Measurements from ENCODE around the gene UBAP1L.
"Not testable (repeated sequence)": the region's sequence is repeated elsewhere in the genome, so short reads cannot be mapped to it uniquely, and the experiment has no call there.

Gene UBAP1L

GRCh38 chr15:65099336-65099735, 15.7 kb downstream of the UBAP1L start:
- DNase-seq (ENCODE audit: extremely low read depth, low read depth) = no peak
- no peak for TF ChIP-seq CTCF (IDR thresholded peaks at IDR 0.05; ENCODE audit: low read depth, low read length, missing control alignments)
- no peak overlapping the region for H3K4me3 ChIP-seq (replicated peaks; ENCODE audit: low read depth, low read length)

GRCh38 chr15:65097651-65098263, 17.2 kb downstream of the UBAP1L start:
- H3K4me3 ChIP-seq (replicated peaks; ENCODE audit: low read depth, low read length) = no peak overlapping the region
- no peak for TF ChIP-seq CTCF (IDR thresholded peaks at IDR 0.05; ENCODE audit: low read depth, low read length, missing control alignments)
- DNase-seq (ENCODE audit: extremely low read depth, low read depth) = no peak

- no peak for DNase-seq (ENCODE audit: extremely low read depth, low read depth)
- H3K4me3 ChIP-seq (replicated peaks; ENCODE audit: low read depth, low read length) = no peak overlapping the region
- TF ChIP-seq CTCF (IDR thresholded peaks at IDR 0.05; ENCODE audit: low read depth, low read length, missing control alignments) = no peak
These were observed 18.3 kb downstream of the UBAP1L start for GRCh38 chr15:65096481-65097385.

- no peak for TF ChIP-seq CTCF (IDR thresholded peaks at IDR 0.05; ENCODE audit: low read depth, low read length, missing control alignments)
- DNase-seq (ENCODE audit: extremely low read depth, low read depth) = no peak
These were observed 19.3 kb downstream of the UBAP1L start for GRCh38 chr15:65095747-65096104.

GRCh38 chr15:65095011-65095746, 19.8 kb downstream of the UBAP1L start:
- DNase-seq (ENCODE audit: extremely low read depth, low read depth) = no peak
- H3K4me3 ChIP-seq (replicated peaks; ENCODE audit: low read depth, low read length) = no peak overlapping the region
- no peak for TF ChIP-seq CTCF (IDR thresholded peaks at IDR 0.05; ENCODE audit: low read depth, low read length, missing control alignments)

More at GRCh38 chr15:65095747-65096104, 19.3 kb downstream of the UBAP1L start:
- no peak overlapping the region for H3K4me3 ChIP-seq (replicated peaks; ENCODE audit: low read depth, low read length)

- no peak overlapping the region for H3K4me3 ChIP-seq (replicated peaks; ENCODE audit: low read depth, low read length)
- TF ChIP-seq CTCF (IDR thresholded peaks at IDR 0.05; ENCODE audit: low read depth, low read length, missing control alignments) = no peak
- DNase-seq (ENCODE audit: extremely low read depth, low read depth) = no peak
These were observed 20.6 kb downstream of the UBAP1L start for GRCh38 chr15:65094294-65094995.

GRCh38 chr15:65093793-65094170, 21.2 kb downstream of the UBAP1L start:
- DNase-seq (ENCODE audit: extremely low read depth, low read depth); H3K4me3 ChIP-seq (replicated peaks; ENCODE audit: low read depth, low read length): not testable (repeated sequence)
